Stromal cell of bone marrow (primary cell): ENCODE measurements around the gene STXBP6.

Experiments used
- DNase-seq: peaks from one replicate; pipeline ENCODE4 v3.0.0-alpha.2; 2012; ENCODE audit warnings: low read depth

STXBP6 gene

GRCh38 chr14:25015761-25016160, 34.2 kb downstream of the STXBP6 start:
- no peak for DNase-seq

GRCh38 chr14:25014440-25014839, 35.5 kb downstream of the STXBP6 start:
- DNase-seq, result no peak

GRCh38 chr14:25011095-25011494, 38.9 kb downstream of the STXBP6 start:
- no peak for DNase-seq

DNA sequence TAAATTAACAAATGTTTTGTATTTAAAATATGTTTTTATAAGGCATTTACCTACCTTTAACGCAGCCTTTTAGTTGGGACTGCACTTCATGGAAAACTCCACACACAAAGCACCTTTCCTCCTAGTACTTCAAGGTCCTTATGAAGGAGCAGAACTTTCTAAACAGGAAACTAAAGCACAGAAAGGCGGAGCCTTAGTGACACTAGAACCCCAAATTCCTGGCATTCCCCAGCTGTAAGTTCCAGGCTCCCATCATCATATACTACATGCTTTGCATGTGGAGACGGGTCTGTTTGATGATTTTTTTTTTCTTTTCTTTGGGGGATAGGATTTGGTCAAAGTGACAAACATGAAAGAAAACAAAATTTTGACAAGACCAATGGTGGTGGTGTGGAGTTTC, 39.5 kb downstream of the STXBP6 start:
- DNase-seq, result no peak

DNA sequence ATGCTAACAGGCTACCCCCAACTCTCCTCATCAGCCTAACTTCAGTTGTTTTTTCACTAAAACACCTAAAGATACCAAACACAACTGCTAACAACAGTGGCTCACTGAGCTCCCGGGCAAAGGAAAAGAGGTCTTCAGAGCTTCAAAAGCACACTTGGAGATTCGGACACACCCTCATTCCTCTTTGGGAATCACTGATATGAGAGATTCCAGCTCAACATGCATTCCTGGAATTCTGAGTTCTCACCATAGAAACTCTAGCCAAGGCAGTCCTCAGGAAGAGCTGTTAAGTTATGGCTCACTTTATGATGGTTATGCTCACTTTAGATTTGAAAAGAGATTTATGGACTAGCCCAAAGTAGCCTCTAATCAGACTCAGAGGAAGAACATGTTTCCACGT, 40.1 kb downstream of the STXBP6 start:
- DNase-seq, result no peak

DNA sequence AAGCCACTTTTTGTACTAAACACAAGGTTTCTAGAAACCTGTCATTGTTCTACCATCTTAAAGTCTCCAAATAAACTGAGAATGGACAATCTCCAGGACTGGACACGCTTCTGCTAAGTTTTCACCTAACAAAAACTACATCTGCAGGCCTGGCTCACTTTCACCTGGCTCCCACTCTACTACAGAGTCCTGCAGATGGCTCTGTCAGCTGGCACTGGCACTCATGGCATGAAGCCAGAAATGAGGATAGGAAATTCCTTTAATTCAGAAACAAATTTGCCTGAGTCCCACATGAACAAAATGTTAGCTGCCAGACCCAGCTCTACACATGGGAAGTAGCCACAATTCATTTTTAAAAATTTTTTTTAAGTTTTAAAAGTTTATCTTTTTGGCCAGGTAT, 42.1 kb downstream of the STXBP6 start:
- no peak for DNase-seq

- no peak for DNase-seq
These were observed 42.8 kb downstream of the STXBP6 start for GRCh38 chr14:25006961-25007795.

GRCh38 chr14:25006031-25006430, 43.9 kb downstream of the STXBP6 start:
- DNase-seq, result no peak

DNA sequence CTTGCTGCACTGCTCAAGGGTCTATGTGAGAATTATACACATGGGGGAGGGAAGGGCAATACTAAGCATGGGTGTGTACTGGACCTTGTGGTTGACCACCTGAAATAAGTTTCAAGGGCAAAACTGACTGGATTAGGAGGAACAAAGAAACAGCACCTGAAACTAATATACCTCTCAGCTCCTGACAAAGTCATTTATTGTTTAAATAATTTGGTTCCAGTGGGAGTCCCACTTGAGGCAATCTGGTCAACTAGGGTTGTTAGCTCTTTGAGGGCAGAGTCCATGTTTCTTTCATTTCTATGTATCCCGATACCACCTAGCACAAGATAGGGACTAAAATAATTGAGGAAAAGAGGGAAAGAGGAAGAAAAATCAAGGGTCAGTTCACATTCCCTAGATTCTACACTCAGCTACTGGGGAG, 45.5 kb downstream of the STXBP6 start:
- DNase-seq, result no peak

DNA sequence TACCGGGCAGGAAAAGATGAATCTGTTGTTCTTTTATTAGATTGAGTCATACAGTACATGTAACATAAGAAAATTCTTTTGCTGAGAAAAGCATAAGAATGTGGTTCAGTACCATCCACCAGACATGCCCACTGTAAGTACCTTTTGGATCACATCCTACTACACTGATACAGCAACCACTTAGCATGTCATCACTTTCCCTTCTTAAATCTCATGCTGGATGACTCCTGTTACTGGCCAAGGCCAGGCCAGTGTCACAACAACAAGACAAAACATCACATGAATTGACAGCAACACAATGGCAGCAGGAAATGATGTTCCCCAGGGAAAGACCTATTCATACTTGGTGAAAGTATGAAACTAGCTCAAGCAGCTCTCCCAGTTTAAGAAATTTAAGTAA, 46.4 kb downstream of the STXBP6 start:
- DNase-seq, result no peak

- DNase-seq, result no peak
These were observed 48.3 kb downstream of the STXBP6 start for GRCh38 chr14:25001601-25002000.

GRCh38 chr14:25001156-25001555, 48.8 kb downstream of the STXBP6 start:
- no peak for DNase-seq

GRCh38 chr14:24999157-24999556, 50.8 kb downstream of the STXBP6 start:
- no peak for DNase-seq

- no peak for DNase-seq
These were observed 52.8 kb downstream of the STXBP6 start for GRCh38 chr14:24996930-24997725.

DNA sequence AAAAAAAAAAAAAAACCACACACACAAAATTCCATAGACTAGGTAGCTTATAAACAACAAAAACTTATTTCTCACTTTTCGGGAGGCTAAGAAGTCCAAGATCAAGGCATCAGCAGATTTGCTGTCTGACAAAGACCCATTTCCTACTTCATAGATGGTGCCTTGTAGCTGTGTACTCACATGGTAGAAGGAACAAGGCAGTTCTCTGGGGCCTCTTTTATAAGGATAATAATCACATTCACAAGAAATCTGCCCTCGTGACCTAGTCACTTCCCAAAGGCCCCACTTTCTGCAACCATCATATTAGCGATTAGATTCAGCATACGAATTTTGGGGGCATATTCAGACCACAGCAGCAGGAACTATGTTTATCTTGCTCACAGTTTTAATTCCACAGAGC, 54.9 kb downstream of the STXBP6 start:
- DNase-seq, result no peak

DNA sequence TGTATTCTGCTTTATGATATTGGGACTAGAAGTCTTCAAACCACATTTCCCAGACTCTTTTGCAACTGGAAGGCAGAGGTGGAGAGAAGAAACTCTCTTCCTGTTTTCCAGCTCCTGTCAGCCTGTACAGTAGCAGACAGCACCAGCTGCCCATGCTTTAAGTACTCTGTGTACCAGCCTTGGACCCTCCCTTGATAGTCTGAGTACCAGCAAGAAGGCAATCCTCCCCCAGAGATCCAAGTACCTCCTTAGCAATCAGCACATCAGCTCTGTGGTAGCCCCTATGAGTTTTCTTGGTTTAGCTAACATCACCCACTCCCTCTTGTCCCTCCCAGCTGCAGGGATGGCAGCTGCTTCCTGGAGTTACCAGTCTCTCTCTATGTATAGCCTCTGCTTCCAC, 56.3 kb downstream of the STXBP6 start:
- DNase-seq, result no peak

DNA sequence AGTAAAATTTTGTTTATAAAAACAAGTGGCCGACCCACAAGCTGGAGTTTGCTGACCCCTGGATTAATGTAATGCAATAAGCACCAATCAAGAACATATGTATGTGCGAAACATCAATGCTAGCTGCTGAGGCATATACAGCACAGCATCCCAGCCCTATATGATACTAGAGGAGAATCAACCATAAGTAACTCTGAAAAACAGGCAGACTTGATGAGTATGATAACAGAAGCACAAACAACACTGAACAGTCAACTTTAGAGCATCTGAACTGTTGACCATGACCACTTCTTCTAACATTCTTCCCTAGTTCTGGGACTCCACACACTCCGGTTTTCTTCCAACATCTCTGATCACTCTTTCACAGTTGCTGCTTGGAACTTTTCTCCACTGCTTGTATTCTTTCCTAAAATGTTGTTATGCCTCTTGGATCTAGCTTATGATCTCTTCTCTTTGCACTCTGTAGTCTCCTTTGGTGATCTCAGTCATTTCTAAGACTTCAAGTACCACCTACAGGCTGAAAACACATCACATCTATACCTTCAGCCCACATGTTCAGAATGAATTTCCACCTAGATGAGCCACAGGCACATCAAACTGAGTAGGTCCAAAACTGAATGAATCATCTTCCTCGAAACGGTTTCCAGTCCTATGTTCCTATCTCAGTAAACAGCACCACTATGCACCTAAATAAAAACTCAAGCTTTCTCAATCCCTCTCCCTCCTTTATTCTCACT, 57.2 kb downstream of the STXBP6 start:
- no peak for DNase-seq

GRCh38 chr14:24991821-24992220, 58.1 kb downstream of the STXBP6 start:
- DNase-seq, result no peak

DNA sequence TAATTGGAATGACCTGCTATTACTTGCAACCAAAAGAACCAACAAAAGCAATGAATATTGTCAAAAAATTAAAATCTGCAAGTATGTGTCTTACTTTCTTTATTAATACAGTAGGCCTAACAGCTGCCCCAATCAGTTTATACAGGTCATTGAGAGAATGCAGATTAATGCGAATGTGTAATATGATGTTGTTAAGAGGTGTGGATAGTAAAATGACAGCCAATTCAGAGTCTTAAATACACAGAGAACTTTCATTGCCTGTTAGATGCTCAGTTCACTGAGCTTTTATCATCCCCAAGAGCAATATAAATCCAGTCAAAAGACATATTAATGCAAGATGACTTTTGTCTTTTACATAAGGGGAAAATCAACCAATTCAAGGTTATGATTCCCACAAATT, 58.7 kb downstream of the STXBP6 start:
- no peak for DNase-seq

DNA sequence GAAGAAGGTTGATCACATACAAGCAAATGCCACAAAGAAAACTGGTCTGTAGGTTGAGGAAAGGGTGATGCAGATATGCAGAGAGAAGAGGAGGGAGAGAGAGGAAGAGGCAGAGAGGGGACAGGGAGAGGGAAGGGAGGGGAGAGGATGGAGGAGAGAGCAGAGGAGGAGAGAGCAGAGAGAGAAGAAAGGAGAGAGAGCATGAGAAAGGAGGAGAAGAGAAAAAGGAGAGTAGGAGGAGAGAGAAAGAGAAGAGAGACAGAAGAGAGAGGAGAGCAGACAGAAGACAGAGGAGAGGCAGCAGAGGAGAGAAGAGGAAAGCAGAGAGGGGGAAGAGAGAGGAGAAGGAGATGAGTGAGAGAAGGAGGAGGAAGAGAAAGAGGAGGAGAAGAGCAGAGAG, 59.2 kb downstream of the STXBP6 start:
- no peak for DNase-seq

GRCh38 chr14:24990050-24990449, 59.9 kb downstream of the STXBP6 start:
- no peak for DNase-seq

- DNase-seq, result no peak
These were observed 61.2 kb downstream of the STXBP6 start for GRCh38 chr14:24988760-24989159.
